Spinal cord (tissue), 10 donors: Measurements from ENCODE around the gene CNTF. TPM values are rescaled to one million over a fixed set of nuclear protein-coding genes. Genes with fewer than 3 reads are reported as not detected.
"Not testable (repeated sequence)": the region's sequence is repeated elsewhere in the genome, so short reads cannot be mapped to it uniquely, and the experiment has no call there.

ENCODE experiments used
- DNase-seq, 6 donors: peaks; one replicate each; pipeline versions ENCODE4 v3.0.0 to v3.0.0-alpha.2; 2013 to 2015; ENCODE audit warnings: low spot score in 6 of 6, low read depth in 4 of 6
- H3K27ac ChIP-seq: one replicate; pipeline ENCODE4 v1.5.1; 2013; ENCODE audit warnings: low read depth, low read length, control low read depth
- H3K27me3 ChIP-seq: one replicate; pipeline ENCODE4 v1.6.1; 2013; ENCODE audit warnings: low read length; ENCODE audit not compliant: control insufficient read depth, insufficient read depth
- H3K36me3 ChIP-seq: one replicate; pipeline ENCODE4 v1.6.1; 2013; ENCODE audit warnings: low read length; ENCODE audit not compliant: control insufficient read depth, insufficient read depth
- H3K4me1 ChIP-seq: one replicate; pipeline ENCODE4 v1.6.1; 2013; ENCODE audit warnings: low read length; ENCODE audit not compliant: control insufficient read depth, insufficient read depth
- H3K4me3 ChIP-seq: one replicate; pipeline ENCODE4 v1.5.1; 2013; ENCODE audit warnings: low read depth, low read length, control low read depth
- H3K9me3 ChIP-seq: one replicate; pipeline ENCODE4 v1.6.1; 2013; ENCODE audit warnings: low read length; ENCODE audit not compliant: control insufficient read depth, insufficient read depth
- WGBS: methylation state at CpG from one replicate; pipeline ENCODE4 v1.1.5; 2013; ENCODE audit warnings: missing lambda C conversion rate; ENCODE audit not compliant: insufficient coverage; 5-methylcytosine and 5-hydroxymethylcytosine counted together
- long read RNA-seq, 4 donors: transcript quantifications; one replicate each; lab custom pipeline, GENCODE V29; 2026
- polyA plus RNA-seq, 2 donors: library from polyadenylated mRNA; unstranded; fragments of 120-200 nt; gene quantifications; one replicate each; pipeline ENCODE4 v1.2.1, GENCODE V29; 2013; ENCODE audit not compliant: insufficient read length in 2 of 2
- total RNA-seq, 2 donors: library from RNA; depleted of rRNA in 1 of 2; stranded (reverse); fragments of 120-200 nt in 1 of 2; fragments of >200 nt in 1 of 2; gene quantifications; one replicate each; pipeline versions ENCODE4 v1.2.3 to v1.2.4, GENCODE V29; 2013 to 2014
- donor health status: healthy.

CNTF gene, protein sequence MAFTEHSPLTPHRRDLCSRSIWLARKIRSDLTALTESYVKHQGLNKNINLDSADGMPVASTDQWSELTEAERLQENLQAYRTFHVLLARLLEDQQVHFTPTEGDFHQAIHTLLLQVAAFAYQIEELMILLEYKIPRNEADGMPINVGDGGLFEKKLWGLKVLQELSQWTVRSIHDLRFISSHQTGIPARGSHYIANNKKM
- total RNA-seq (10 to 100 TPM in 1 of 2 donors, 1 to 10 TPM in 1; 1.8 to 11.9 TPM), polyA plus RNA-seq (1 to 10 TPM in 1 of 2 donors, under 1 TPM in 1; 0.98 to 1.4 TPM)
- long read RNA-seq, donor 1 = 0 reads
- long read RNA-seq, donor 2 = 0 reads
- long read RNA-seq, donor 3 = 0 reads
- long read RNA-seq, donor 4 = 0 reads

DNA sequence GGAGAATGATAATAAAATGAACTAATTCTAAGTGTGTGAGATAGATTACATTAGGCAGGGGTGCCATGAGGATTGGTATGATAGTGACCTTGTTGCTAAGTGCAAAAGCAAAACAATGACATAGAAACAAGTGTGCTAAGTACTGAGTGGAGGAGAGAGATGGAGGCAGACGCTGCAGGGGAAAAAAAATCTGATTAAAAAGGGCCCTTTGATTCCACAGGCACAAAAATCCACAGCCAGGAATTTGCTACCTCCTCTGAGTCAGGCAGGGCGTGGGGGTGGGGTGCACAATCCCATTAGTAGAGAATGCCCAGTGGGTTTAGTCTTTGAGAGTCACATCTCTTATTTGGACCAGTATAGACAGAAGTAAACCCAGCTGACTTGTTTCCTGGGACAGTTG lies at the start of gene CNTF:
TSS of gene CNTF (plus strand) at position 322 of the 400 bp plus-strand sequence. CDS start 88 bp downstream, outside the sequence.
- no peaks in the 10 kb centered on the region for H3K27me3 ChIP-seq
- no peaks in the 10 kb centered on the region for H3K4me1 ChIP-seq
- H3K27ac ChIP-seq = no peak within 1 kb of the TSS
- 100% methylated on average over 1 of the region's 2 CpGs for WGBS
- H3K9me3 ChIP-seq = no peaks in the 10 kb centered on the region
- no peak for DNase-seq
- no peak within 1 kb of the TSS for H3K4me3 ChIP-seq
- H3K36me3 ChIP-seq = peaks cover 27% of the 10 kb centered on the region

DNA sequence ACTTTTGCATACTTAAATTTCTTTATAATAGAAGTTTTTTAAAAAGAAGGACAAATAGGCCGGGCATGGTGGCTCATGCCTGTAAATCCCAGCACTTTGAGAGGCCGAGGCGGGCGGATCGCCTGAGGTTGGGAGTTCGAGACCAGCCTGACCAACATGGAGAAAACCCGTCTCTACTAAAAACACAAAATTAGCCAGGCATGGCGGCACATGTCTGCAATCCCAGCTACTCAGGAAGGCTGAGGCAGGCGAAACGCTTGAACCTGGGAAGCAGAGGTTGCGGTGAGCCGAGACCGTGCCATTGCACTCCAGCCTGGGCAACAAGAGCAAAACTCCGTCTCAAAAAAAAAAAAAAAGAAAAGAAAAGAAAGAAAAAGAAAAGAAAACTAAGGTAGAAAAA lies 49.6 kb upstream of the CNTF start:
- not testable (repeated sequence) for DNase-seq, H3K4me3 ChIP-seq, H3K27ac ChIP-seq, H3K27me3 ChIP-seq, H3K4me1 ChIP-seq, H3K9me3 ChIP-seq, H3K36me3 ChIP-seq
- 93% methylated on average over 5 of the region's 14 CpGs for WGBS

DNA sequence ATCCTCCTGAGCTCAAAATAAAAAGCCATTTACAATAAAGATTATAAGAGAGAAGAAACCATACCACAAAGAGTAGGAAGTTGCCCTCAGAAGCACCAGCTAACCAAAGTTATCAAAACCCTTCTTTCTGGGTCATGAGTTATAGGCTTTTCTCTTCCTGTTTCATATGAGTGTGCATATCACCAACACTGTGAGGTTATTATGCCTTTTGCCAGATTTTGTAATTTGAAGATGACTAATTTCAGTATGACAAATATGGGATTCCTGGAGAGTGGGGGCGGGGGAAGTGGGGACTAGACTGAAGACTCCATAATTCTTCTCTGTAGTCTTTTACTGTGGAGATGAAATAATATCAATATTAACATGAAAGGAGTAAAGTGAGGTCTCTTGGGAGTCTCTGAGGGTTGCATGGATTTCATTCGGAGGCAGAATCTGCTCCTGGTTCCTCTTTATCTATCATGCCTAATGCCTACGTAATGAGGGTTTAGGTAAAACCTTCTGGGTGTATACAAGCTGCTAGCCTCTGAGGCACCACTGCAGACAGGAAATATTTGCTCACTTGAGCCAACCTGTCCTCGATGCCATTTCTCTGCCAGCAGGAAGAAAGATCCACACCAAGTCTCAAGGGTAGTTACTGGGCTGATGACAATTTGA lies 48.9 kb upstream of the CNTF start:
- Histone ChIP-seq H3K27ac (no peak overlapping the region), H3K4me3 (no peak overlapping the region), H3K4me1 (peaks cover 5% of the 10 kb centered on the region), H3K9me3 (no peaks in the 10 kb centered on the region), H3K36me3 (peaks cover 4% of the 10 kb centered on the region), H3K27me3 (no peaks in the 10 kb centered on the region)
- no peak for DNase-seq
- no CpG with 5 or more reads among the region's 4 CpGs for WGBS

DNA sequence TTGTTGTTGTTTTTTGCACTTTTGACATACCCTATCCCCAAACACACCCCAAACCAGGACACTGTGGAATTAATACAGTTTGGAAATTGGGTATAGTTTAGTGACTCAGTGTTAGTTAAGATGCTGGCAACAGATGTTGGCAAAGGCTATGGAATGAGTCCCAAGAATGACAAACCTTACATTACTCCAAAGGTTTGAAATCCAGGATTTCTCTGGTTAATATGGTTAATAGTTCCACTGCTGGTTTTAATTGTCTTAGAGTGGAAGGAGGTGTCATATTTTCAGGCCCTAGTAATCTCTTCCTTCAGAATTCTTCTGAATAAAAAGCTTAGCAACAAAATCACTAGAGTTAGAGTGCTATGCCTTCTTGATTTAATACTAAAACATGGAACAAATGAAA lies 47.6 kb upstream of the CNTF start:
- Histone ChIP-seq H3K4me1 (peaks cover 5% of the 10 kb centered on the region), H3K36me3 (no peaks in the 10 kb centered on the region), H3K27ac (no peak overlapping the region), H3K9me3 (no peaks in the 10 kb centered on the region), H3K4me3 (no peak overlapping the region), H3K27me3 (no peaks in the 10 kb centered on the region)
- DNase-seq = no peak

DNA sequence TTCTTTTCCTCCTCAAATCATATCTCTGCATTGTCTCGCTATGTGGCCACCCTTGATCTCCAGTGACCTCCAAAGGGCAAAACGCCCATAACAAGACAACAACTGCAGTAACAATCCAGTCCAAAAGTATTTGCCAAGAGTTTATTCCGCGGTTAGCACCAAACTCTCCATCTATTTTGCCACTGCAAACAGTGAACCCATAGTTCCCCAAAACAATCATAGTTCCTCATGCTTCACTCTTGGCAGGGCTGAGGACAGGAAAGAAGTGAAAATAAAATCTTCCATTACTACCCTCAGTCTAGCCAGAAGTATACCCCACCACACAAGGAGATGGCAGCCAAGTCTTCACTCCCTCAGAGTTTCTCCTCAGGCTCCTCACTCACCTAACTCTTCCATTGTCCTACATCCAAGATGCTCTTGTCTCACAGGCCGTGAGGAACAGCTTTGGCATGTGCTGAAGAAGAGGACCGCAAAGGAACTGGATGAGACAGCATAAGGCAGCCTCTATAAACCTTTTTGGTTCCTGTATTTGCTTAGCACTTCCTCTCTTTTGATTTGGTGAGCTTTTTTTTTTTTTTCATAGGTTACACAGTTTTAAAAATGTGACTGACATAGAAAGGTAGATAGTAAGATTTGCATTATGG lies 47.0 kb upstream of the CNTF start, which contains the start of gene LPXN:
TSS of gene LPXN (minus strand) at position 480 of the 644 bp plus-strand sequence. CDS start at position 396, 84 bp downstream.
- 86% methylated on average over 5 of the region's 6 CpGs for WGBS
- H3K27ac ChIP-seq = no peak within 1 kb of the TSS
- no peaks in the 10 kb centered on the region for H3K27me3 ChIP-seq
- peaks cover 5% of the 10 kb centered on the region for H3K4me1 ChIP-seq
- no peaks in the 10 kb centered on the region for H3K9me3 ChIP-seq
- no peak within 1 kb of the TSS for H3K4me3 ChIP-seq
- no peaks in the 10 kb centered on the region for H3K36me3 ChIP-seq
- DNase-seq = no peak

DNA sequence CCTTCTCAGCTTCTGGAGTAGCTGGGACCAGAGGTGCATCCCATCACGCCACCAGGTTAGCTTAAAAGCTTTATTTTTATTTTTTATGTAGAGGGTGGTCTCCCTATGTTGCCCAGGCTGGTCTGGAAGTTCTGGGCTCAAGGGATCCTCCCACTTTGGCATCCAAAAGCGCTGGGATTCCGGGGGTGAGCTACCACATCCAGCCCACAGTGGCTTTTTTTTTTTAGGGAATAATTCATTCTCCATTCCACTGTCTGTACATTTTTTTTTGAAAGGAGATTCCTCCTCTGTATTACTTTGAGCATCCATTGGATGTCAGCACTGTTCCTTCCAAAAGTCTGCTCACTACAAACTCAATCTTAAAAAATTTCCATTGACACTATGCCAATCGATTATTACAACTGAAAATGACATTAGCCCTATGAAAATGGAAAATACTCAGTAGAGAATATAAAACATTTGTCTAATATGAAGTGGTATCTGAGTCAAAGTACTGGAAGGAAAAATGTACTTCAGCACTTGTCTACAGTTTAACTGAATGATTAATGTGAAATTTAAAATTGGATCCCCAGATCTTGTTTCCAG lies 45.5 kb upstream of the CNTF start:
- no peaks in the 10 kb centered on the region for H3K27me3 ChIP-seq
- peaks cover 9% of the 10 kb centered on the region for H3K4me1 ChIP-seq
- H3K4me3 ChIP-seq = peak overlapping the region; percentile 100
- WGBS = no CpG with 5 or more reads among the region's 4 CpGs
- H3K9me3 ChIP-seq = no peaks in the 10 kb centered on the region
- DNase-seq = peak in 3 of 6 donors; percentile 12 to 64 (median 53)
- no peaks in the 10 kb centered on the region for H3K36me3 ChIP-seq
- peak overlapping the region; percentile 100 for H3K27ac ChIP-seq

DNA sequence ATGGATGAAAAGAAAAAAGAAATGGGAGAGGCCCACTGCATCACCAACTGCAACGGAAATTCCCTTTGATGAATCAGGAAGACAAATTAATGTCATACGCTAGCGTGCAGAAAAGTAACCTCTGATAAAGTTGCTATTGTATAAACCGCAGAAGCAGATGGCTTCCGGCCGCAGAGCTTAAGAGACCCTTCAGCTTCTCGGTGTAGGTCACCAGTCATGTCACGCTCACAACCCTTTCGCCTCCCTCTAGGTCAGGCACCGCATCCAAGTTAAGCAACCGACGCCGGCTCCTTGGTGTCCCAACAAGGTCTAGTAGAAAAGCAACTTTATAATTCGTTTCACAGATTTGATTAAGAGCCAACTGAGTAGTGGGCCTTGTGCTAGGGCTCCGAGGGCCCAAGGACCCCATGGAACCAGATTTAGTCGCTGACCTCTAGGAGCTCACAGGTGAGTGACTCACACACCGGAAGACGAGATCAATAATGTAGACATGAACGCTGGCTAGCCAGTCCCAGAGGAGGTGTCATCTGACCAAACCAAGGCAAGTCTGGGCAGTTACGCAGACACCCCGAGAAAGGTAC lies 44.8 kb upstream of the CNTF start:
- Histone ChIP-seq H3K4me3 (peak overlapping the region; percentile 100), H3K36me3 (no peaks in the 10 kb centered on the region), H3K27me3 (no peaks in the 10 kb centered on the region), H3K9me3 (no peaks in the 10 kb centered on the region), H3K4me1 (peaks cover 9% of the 10 kb centered on the region), H3K27ac (peak overlapping the region; percentile 100)
- 2% methylated on average over 21 of the region's 21 CpGs for WGBS
- peak in 1 of 6 donors; percentile 49 for DNase-seq

DNA sequence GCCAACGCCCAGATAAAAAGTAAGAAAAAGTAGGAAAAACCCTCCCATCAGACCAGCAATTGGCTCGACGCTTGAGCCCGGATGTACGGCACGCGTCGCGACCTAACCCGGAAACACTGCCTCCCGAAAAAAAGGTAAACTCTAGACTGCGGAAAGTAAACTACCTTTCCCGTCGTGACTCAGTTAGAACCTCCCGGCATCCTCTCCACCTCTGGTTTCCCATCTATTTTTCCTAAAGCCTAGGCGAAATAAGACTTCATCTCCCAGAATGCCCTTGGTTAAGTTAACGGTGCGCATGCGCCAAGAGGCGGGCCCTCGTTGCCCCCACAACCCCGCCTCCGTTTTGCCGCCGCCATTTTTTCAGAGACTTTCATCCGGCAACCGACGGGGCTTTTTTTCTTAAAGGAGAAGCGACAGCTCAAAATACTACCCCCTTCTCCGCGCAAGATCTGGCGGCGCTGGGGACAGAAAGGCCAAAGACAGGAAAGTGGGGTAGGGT lies 44.3 kb upstream of the CNTF start:
- H3K27ac ChIP-seq = peak overlapping the region; percentile 100
- under 1% methylated on average over 33 of the region's 33 CpGs for WGBS
- H3K4me3 ChIP-seq = peak overlapping the region; percentile 100
- H3K27me3 ChIP-seq = no peaks in the 10 kb centered on the region
- no peaks in the 10 kb centered on the region for H3K9me3 ChIP-seq
- peak; percentile 91 to 100 (median 96) for DNase-seq
- H3K36me3 ChIP-seq = no peaks in the 10 kb centered on the region
- H3K4me1 ChIP-seq = peaks cover 9% of the 10 kb centered on the region

DNA sequence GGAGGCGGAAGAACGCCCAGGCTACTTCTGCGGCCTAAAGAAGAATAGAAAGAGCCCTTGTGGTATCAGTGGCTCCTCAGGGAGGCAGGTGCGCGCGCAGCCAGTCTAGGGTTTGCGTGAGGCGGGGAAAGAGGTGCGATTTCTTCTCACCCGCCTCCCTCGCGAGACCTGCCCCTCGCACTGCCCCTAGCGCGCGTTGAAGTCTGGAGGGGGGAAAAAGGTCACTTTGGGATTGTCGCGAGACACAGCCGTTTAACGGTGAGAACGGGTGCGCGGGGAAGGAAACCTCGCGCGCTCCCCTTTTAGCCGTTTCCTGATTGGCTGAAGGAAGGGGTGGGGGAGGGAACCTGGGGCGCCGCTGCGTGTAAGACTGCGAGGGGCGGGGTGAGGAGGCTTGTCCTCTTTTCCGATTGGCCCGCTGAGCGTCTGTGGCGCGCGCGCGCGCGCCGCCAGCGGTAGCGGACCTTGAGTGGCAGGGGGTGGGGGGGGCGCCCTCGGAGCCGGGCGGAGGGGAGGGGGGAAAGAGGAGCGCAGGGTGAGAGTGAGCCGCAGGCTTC lies 43.8 kb upstream of the CNTF start, which contains the start of gene ZFP91:
TSS of gene ZFP91 (plus strand) at position 429 of the 557 bp plus-strand sequence. CDS start 219 bp downstream, outside the sequence.
- peak within 1 kb of the TSS; percentile 100 for H3K4me3 ChIP-seq
- H3K36me3 ChIP-seq = no peaks in the 10 kb centered on the region
- H3K4me1 ChIP-seq = peaks cover 9% of the 10 kb centered on the region
- peak within 1 kb of the TSS; percentile 100 for H3K27ac ChIP-seq
- no peaks in the 10 kb centered on the region for H3K9me3 ChIP-seq
- under 1% methylated on average over 33 of the region's 51 CpGs for WGBS
- DNase-seq = peak; percentile 94 to 99 (median 98)
- no peaks in the 10 kb centered on the region for H3K27me3 ChIP-seq
